Measurements from ENCODE around the gene ZNHIT2.

- TF ChIP-seq POLR2A (IDR thresholded peaks at IDR 0.05; ENCODE audit: low read depth, low read length) (no peak), POLR2AphosphoS5 (IDR thresholded peaks at IDR 0.05; ENCODE audit: low read depth, low read length) (no peak)
Measured at GRCh38 chr11:65067446-65067845, 50.1 kb downstream of the ZNHIT2 start.
